Measurements from ENCODE around the gene FAM193A. TPM values are rescaled to one million over a fixed set of nuclear protein-coding genes. Genes with fewer than 3 reads are reported as not detected.

Gene FAM193A
- polyA plus RNA-seq, 1 of the 3 experiments (the other 2 are of a cell fraction): 9.2 TPM

GRCh38 chr4:2744576-2745270 is 208.3 kb downstream of the FAM193A start (continued):
- TF ChIP-seq REST (IDR thresholded peaks at IDR 0.05; ENCODE audit: low read depth, low read length) (no peak), TAF1 (IDR thresholded peaks at IDR 0.05; ENCODE audit: borderline replicate concordance, low read depth, low read length) (no peak), EZH2phosphoT487 (IDR thresholded peaks at IDR 0.05; ENCODE audit: borderline replicate concordance, low read depth) (no peak)

GRCh38 chr4:2745516-2745915 is 209.1 kb downstream of the FAM193A start:
- TF ChIP-seq, protein P1, sequence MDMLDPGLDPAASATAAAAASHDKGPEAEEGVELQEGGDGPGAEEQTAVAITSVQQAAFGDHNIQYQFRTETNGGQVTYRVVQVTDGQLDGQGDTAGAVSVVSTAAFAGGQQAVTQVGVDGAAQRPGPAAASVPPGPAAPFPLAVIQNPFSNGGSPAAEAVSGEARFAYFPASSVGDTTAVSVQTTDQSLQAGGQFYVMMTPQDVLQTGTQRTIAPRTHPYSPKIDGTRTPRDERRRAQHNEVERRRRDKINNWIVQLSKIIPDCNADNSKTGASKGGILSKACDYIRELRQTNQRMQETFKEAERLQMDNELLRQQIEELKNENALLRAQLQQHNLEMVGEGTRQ (IDR thresholded peaks at IDR 0.05; ENCODE audit: borderline replicate concordance, low read depth, low read length): no peak
- TF ChIP-seq ZBTB33 (IDR thresholded peaks at IDR 0.05; ENCODE audit: borderline replicate concordance, low read depth) (no peak), FOSL2 (IDR thresholded peaks at IDR 0.05; ENCODE audit: borderline replicate concordance, low read depth) (no peak), ELF1 (IDR thresholded peaks at IDR 0.05) (no peak), TEAD4 (IDR thresholded peaks at IDR 0.05; ENCODE audit: borderline replicate concordance, insufficient read depth) (no peak), TCF12 (IDR thresholded peaks at IDR 0.05) (no peak), FOXM1 (IDR thresholded peaks at IDR 0.05; ENCODE audit: low read depth) (no peak), RCOR1 (IDR thresholded peaks at IDR 0.05; ENCODE audit: low read length) (no peak), CTCF (IDR thresholded peaks at IDR 0.05) (no peak), EZH2phosphoT487 (IDR thresholded peaks at IDR 0.05; ENCODE audit: borderline replicate concordance, low read depth) (no peak), RFX5 (IDR thresholded peaks at IDR 0.05; ENCODE audit: low read length) (no peak), GATA2 (CRISPR knock-in tag; IDR thresholded peaks at IDR 0.05) (no peak)
- TF ChIP-seq, protein P2, sequence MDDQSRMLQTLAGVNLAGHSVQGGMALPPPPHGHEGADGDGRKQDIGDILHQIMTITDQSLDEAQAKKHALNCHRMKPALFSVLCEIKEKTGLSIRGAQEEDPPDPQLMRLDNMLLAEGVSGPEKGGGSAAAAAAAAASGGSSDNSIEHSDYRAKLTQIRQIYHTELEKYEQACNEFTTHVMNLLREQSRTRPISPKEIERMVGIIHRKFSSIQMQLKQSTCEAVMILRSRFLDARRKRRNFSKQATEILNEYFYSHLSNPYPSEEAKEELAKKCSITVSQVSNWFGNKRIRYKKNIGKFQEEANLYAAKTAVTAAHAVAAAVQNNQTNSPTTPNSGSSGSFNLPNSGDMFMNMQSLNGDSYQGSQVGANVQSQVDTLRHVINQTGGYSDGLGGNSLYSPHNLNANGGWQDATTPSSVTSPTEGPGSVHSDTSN (IDR thresholded peaks at IDR 0.05): no peak
- TF ChIP-seq, protein P3, sequence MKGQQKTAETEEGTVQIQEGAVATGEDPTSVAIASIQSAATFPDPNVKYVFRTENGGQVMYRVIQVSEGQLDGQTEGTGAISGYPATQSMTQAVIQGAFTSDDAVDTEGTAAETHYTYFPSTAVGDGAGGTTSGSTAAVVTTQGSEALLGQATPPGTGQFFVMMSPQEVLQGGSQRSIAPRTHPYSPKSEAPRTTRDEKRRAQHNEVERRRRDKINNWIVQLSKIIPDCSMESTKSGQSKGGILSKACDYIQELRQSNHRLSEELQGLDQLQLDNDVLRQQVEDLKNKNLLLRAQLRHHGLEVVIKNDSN (IDR thresholded peaks at IDR 0.05; ENCODE audit: borderline replicate concordance, low read depth): no peak
- TF ChIP-seq, protein P4, sequence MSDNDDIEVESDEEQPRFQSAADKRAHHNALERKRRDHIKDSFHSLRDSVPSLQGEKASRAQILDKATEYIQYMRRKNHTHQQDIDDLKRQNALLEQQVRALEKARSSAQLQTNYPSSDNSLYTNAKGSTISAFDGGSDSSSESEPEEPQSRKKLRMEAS (IDR thresholded peaks at IDR 0.05; ENCODE audit: low read depth): no peak
- H3K9me3 ChIP-seq: no peaks in the 10 kb centered on the region
- POLR2A ChIA-PET: no interaction called here
- H4K20me1 ChIP-seq (ENCODE audit: insufficient read depth): 0 out of 2 replicates have a peak, but pooled peaks cover 6% of the 10 kb centered on the region
- peaks cover 25% of the 10 kb centered on the region for H3K79me2 ChIP-seq (ENCODE audit: insufficient read depth)
- H2AFZ ChIP-seq (ENCODE audit: low read depth): no peak overlapping the region
- WGBS (ENCODE audit: low lambda C conversion rate): 100% methylated on average over 5 of the region's 5 CpGs
- H3K27ac ChIP-seq (ENCODE audit: low read depth in 2 of 2, low read length in 1 of 2): peak overlapping the region in 1 of 2 experiments; percentile 28; a peak in 1 of 4 replicates
- peaks cover 3 to 54% of the 10 kb centered on the region in 2 experiments for H3K36me3 ChIP-seq (replicated peaks in 1 of 2; ENCODE audit: control insufficient read depth in 1 of 2, insufficient read depth in 2 of 2, low read length in 1 of 2)
- DNase-seq: no peak
- CTCF ChIA-PET: no interaction called here
- no peaks in the 10 kb centered on the region for H3K9me2 ChIP-seq
- peaks cover 5% of the 10 kb centered on the region for H3F3A ChIP-seq (replicated peaks; ENCODE audit: insufficient read depth)
- H3K27me3 ChIP-seq (ENCODE audit: insufficient read depth): no peaks in the 10 kb centered on the region
- H3K4me2 ChIP-seq: no peak overlapping the region
- H3K9ac ChIP-seq: no peak overlapping the region
- peaks cover 0 to 10% of the 10 kb centered on the region in 2 experiments; a peak in 2 of 4 replicates for H3K4me1 ChIP-seq (ENCODE audit: control insufficient read depth in 1 of 2, insufficient read depth in 2 of 2, low read depth in 1 of 2, low read length in 1 of 2)
- no peak overlapping the region for H3K4me3 ChIP-seq (ENCODE audit: low read depth in 2 of 2, low read length in 1 of 2)

Data from SK-N-SH (cell line).